Islet precursor cell (in vitro differentiated cells): ENCODE data around the gene NKAIN2.
A peak's percentile ranks its signal among the peaks of the same experiment; 100 is the strongest.
"Not testable (repeated sequence)": the region's sequence is repeated elsewhere in the genome, so short reads cannot be mapped to it uniquely, and the experiment has no call there.

ENCODE experiments used
- DNase-seq: peaks from one replicate; pipeline ENCODE4 v3.0.0-alpha.2; 2018

The NKAIN2 gene

DNA sequence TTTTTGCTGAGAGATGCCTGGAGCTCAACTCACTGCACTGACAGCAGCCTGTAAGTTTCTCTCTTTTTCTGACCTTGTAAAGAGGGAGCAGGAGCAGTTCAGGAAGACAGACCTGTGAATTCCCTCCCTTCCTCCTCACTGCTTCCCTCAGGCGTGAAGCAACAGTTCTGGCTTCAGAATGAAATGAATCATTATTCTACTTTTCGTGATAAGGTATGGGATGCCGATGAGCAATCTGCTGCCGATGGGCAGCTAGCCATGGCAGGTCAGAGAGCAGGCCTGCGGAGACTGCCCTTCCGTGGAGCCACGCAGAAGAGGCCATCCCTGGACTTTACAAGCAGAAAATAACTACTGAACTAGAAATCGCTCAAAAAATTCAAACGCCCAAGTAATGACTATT is 732.1 kb downstream of the NKAIN2 start:
- DNase-seq, result peak; percentile 57

DNA sequence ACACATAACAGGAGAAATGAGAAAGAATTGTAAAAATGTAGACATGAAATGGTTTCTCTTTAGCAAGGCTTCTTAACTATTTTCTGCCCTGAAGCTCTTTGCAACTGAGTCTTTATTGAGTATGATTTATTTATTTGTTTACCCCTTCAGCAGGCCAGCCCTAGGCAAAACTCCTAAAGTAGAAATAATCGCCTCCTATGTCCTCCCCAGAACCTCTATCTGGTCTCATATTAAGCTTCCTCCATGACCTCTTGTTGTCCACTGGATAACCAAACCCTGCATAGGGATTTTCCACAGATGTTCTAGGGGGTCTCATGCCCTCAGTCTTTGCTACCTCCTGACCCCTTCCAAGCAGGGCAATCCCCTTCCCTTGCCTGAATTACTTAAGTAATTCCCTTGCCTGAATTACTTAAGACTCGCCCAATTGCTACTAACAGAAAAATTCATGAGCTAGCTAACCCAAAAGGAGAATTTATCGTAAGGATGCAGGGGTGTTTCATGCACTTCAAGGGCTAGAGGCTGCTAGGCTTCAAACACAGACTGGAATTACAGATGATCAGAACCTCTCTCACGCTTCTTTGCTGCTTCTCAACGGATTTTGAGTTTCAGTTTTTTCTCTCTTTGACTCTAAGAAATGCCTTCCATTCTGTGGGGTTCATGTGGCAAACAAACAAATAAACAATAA is 732.6 kb downstream of the NKAIN2 start:
- no peak for DNase-seq

GRCh38 chr6:124536842-124537191 is 733.2 kb downstream of the NKAIN2 start:
- no peak for DNase-seq

GRCh38 chr6:124539096-124539495 is 735.4 kb downstream of the NKAIN2 start:
- no peak for DNase-seq

DNA sequence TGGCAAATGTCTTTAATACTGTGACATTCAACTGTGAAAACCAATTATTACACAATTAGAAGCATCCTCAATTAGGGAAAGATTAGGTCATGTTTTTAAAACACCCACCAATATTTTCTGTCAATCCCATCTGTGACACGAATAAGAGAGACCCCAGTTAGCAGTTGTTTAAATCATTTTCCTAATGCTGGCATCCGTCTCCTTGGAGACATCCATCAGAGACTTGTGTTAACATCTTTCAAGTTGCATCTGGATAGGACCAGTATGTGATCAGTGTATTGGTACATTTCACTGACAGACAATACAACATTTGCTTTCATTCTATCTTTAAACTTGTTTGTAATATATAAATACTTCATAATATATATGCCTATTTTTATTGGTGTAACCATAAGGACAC is 737.9 kb downstream of the NKAIN2 start:
- DNase-seq, result no peak

DNA sequence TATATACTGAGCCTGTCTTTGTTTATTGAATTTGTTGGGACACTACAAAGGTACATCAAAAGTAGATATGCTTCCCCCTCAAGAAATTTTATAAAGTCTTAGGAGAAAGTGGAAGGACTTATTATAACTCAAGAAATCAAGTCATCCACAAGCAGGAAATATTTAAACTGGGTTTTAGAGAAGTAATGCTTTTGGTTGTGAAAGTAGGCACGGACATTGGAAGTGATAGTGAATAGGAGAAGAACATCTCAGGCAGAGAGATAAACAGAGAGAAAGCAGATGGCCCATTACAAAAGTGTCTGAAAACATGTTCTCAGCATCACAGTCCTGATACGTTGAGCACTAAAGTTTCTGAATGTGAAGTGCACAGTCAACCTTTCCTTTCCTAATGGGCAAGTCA is 742.9 kb downstream of the NKAIN2 start:
- no peak for DNase-seq

DNA sequence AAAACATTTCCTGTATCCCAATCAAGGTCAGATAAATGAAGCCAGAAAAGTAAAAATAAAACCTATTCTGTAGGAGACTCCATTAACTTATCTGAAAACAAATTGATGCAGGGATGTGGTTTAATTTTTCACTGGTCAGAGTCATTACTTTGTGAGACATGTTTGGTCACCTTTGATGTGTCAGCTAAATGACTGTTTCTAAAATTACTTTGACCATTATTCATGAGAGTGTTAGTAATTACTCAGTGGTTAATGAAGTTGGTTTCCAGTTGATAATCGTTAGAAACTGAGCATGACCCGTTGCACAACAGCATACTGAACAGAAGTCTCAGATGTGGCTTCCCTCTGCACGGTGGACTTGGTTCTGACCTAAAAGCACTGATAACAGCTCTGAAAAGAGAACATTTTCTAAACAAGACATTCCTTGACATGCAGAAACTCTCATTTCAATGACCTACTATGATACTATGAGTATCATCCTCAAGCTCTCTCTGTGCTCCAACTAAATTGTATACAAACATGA is 748.1 kb downstream of the NKAIN2 start:
- no peak for DNase-seq

DNA sequence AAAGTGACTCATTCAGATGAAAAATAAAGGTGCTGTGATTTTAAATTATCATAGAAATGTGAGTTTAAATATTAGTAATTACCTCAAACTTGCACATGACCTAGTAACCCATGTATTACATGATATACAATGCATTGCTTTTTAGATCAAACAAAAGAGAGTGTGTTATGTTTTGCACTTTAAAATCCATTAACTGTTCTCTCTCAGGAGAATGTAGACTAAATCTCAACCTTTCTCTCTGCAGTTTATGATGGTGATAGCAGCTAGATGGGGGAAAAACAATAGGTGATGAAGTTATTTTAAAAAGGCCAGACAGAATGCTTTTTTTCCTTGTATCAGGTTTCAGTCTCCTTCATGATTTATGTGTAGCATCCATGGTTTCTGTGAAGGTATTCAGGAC is 754.2 kb downstream of the NKAIN2 start:
- DNase-seq, result no peak

DNA sequence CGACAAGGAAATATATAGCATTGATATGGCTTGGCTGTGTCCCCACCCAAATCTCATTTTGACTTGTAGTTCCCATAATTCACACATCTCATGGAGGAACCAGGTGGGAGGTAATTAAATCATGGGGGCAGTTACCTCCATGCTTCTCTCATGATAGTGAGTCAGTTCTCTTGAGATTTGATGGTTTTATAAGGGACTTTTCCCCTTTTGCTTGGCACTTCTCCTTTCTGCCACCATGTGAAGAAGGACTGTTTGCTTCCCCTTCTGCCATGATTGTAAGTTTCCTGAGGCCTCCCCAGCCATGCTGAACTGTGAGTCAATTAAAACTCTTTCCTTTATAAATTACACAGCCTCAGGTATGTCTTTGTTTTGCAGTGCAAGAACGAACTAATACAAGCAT is 756.4 kb downstream of the NKAIN2 start:
- not testable (repeated sequence) for DNase-seq

DNA sequence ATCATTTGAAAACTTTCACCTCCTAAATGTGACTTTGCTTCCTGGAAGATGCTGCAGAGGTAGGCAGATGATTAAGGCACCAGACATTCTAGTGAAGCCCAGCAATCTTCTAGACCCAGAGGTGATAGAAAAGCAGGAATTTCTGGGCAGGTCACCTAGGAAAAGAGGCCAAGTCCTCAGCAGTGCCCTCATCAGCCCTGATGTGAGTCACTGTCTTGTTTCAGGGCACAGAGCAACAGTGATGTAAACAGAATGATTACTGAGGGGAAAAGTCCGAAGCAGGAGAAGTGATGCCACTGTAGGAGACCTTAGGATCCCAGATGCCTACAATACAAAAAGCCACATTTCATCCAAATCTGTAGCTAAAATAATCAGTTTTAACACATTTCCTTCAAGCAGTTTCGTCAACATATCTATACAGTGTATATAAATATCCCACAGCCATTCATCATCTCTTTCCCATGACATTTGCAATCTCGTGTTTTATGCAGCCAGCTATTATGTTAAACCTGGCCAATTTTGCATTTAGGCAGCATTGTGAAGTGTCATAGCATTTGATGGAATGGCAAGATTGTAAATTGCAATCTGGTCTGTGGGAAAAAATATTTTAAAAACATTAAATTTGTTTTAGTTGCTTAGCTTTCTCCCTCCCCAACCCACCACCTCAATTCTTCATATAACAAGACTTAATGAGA is 757.4 kb downstream of the NKAIN2 start:
- DNase-seq, result no peak

- DNase-seq, result no peak
These were observed 758.0 kb downstream of the NKAIN2 start for GRCh38 chr6:124561635-124562130.

DNA sequence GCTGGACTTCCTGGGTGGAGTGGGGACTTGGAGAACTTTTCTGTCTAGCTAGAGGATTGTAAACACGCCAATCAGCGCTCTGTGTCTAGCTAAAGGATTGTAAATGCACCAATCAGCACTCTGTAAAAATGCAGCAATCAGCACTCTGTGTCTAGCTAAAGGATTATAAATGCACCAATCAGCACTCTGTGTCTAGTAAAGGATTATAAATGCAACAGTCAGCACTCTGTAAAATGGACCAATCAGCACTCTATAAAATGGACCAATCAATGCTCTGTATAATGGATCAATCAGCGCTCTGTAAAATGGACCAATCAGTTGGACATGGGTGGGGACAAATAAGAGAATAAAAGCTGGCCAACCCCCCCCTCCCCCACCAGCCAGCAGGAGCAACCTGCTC is 760.5 kb downstream of the NKAIN2 start:
- not testable (repeated sequence) for DNase-seq

GRCh38 chr6:124567401-124567800 is 763.7 kb downstream of the NKAIN2 start:
- no peak for DNase-seq

DNA sequence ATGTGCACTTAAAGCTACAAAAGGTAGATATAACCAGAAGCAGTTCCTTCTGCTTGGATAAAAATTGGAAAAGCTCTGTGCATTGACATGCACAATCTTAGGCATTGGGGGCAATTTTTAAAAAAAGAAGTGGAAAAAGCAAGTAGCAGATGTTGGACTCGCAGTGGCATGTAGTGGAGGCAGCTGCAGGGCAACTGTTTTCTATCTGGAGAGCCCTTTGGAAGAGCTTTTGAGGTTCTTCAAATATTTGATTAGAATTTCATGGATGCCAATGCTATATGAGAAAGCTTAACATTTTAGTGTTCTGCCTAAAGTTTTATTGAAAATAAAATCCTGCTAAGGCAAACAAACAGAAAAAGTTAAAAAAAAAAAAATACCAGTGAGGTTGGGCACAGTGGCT is 770.3 kb downstream of the NKAIN2 start:
- no peak for DNase-seq

GRCh38 chr6:124577734-124578281 is 774.1 kb downstream of the NKAIN2 start:
- DNase-seq, result peak; percentile 53

DNA sequence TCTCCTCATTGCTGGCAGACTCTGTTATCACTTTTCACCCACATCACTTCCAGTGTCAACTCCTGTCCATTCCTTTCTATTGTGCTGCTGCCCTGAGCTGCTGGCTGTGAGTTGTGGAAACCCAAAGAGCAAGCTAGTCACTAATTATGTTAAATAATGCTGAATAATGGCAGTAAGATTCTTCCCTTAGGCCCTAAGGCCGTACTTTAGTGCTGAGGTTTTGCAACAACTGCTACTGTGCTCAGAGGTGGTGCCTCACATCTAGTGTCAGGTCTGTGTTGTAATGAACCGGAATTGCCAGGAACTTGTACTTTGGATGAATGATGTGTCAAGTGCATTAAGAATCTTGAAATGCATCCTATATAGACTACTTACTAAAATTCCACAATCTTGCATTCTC is 786.3 kb downstream of the NKAIN2 start:
- DNase-seq, result peak; percentile 73

- DNase-seq, result no peak
These were observed 796.0 kb downstream of the NKAIN2 start for GRCh38 chr6:124599656-124600055.

DNA sequence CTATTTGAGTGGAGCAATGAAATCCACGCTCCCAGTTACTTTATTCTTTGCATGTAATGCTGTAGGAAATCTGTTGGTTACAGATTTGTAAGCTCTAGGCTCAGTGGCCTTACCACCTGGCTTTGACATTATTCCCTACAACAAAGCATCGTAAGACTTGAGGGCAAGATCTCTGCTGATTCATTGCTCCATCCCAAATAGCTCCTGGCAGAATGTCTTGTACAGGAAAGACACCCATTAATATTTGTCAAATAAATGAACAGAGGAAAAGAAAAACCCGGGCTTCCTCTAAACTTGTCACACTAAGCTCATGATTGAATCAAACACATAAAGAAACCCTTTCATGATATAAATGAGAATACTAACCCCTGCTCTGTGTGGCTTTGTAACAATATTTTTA is 801.1 kb downstream of the NKAIN2 start:
- no peak for DNase-seq

GRCh38 chr6:124607119-124607627 is 803.5 kb downstream of the NKAIN2 start:
- DNase-seq, result no peak

DNA sequence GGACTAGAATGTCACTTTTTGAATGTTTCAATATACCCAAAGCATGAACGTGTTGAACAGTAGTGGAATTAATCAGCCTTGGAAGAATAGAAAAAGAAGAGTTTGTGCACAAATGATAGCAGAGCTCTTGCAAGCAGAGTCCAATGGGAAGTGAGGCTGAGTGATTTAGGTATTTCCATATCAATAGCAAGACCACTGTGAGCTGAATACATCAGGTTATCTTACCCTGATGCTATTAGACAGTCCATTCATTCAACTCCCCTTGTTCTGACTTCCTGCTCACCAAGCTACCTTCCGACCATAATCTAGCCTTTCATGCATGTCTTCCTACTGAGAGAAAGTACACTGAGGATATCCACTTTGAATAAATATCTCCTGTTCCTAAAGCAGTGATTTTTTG is 809.4 kb downstream of the NKAIN2 start:
- DNase-seq, result no peak

DNA sequence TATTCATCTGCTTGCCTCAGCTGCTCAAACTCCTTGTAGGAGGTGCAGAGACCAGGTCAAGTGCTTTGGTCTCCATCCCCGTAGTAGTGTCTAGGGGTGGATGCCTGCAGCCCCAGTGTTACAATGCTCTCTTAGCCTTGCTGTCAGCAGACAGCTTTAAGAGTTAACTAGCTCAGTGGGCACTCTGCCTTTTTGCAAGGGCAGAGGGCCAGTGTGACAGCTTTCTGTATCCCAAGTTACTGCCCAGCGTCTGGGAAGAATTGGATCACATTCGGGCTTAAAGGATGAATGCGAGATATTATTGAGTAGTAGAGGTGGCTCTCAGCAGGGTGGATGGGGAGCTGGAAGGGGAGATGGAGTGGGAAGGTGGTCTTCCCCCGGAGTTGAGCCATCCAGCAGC is 818.7 kb downstream of the NKAIN2 start:
- peak; percentile 53 for DNase-seq

DNA sequence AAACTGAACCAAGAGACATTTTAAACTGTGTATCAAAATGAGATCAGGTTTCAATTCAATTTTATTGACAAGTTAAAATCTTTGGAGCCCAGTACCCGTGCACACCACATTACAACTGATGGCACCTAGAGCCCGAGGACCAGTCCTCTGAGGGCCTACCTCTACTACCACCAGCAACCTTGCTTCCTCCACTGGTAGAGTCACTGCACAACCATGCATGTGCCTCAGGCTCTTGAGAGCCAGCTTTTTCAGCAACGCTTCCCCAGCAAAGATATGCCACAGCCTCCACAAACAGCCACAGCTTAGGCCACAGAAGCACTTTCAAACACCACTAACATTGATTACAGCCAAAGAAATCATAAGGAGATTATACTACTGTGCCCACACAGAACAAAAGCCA is 830.0 kb downstream of the NKAIN2 start:
- no peak for DNase-seq

DNA sequence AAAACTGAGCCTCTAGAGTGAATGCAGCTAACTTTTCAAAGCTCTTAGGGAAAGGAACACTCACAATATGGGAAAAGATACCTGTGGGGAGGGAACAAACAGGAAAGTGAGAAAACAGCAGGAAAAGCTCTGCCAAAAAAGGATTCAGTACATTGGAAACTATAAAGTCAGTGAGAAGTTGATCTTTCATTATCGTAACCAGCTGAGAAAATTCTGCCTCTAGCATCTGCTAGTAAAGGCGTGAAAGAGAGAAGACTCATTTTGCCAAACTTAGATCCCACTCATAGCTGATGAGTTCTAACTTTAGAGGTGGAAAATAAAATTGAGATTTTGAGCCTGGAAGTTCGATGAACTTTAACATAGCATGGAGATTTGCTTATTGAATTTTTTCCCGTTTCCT is 836.8 kb downstream of the NKAIN2 start:
- no peak for DNase-seq

GRCh38 chr6:124655866-124656265 is 852.2 kb downstream of the NKAIN2 start:
- DNase-seq, result no peak
